IMR-90 (cell line): ENCODE results near the gene CWH43. TPM values are rescaled to one million over a fixed set of nuclear protein-coding genes. Genes with fewer than 3 reads are reported as not detected.

Experiments
- ATAC-seq: fragments of 200-7000 bp; cut with Tn5 transposase; 2 replicates; pipeline ENCODE4 v1.9.1; 2020; ENCODE audit warnings: low read depth, mild to moderate bottlenecking, moderate library complexity
- BruUV-seq: library from RNA; stranded (reverse); fragments of 400-500 nt; replicated peaks from 2 replicates; lab custom pipeline; 2021; lab: Mats Ljungman, UMichigan
- CTCF ChIA-PET: fragments of 300-600 bp; formaldehyde crosslinking; extraction: SDS; loops from one replicate; lab custom pipeline; 2021; ENCODE audit warnings: antibody characterized with exemption; lab: Yijun Ruan, JAX
- POLR2A ChIA-PET: fragments of 300-600 bp; sonication (Branson Sonifier 250); formaldehyde crosslinking; loops from one replicate; lab custom pipeline; 2022; ENCODE audit warnings: antibody characterized with exemption; ENCODE audit not compliant: unreplicated experiment; lab: Charles Lee
- DNase-seq: peaks from one replicate; pipeline ENCODE4 v3.0.0; 2013
- H2AFZ ChIP-seq: replicated peaks from 2 replicates; pipeline ENCODE3; 2013; ENCODE audit warnings: low read length, mild to moderate bottlenecking; ENCODE audit not compliant: poor library complexity
- H2AK5ac ChIP-seq: 2 replicates; pipeline ENCODE4 v1.6.1; 2013; ENCODE audit warnings: low read depth, low read length, inconsistent platforms
- H2AK9ac ChIP-seq: replicated peaks from 2 replicates; pipeline ENCODE3; 2013; ENCODE audit warnings: mild to moderate bottlenecking, low read depth, low read length, moderate library complexity; ENCODE audit not compliant: poor library complexity
- H2BK120ac ChIP-seq: 2 replicates; pipeline ENCODE4 v1.6.1; 2013; ENCODE audit warnings: low read depth, low read length, inconsistent platforms
- H2BK15ac ChIP-seq: 3 replicates; pipeline ENCODE4 v1.6.1; 2013; ENCODE audit warnings: low read depth, low read length, inconsistent platforms
- H2BK20ac ChIP-seq: 2 replicates; pipeline ENCODE4 v1.6.1; 2013; ENCODE audit warnings: low read depth, mild to moderate bottlenecking, inconsistent platforms, low read length, moderate library complexity
- H2BK5ac ChIP-seq: 2 replicates; pipeline ENCODE4 v1.6.1; 2013; ENCODE audit warnings: mild to moderate bottlenecking, low read depth, low read length, inconsistent platforms; ENCODE audit not compliant: poor library complexity, severe bottlenecking
- H3K14ac ChIP-seq: replicated peaks from 2 replicates; pipeline ENCODE4 v1.6.1; 2013; ENCODE audit warnings: low read depth, low read length, inconsistent platforms
- H3K18ac ChIP-seq: 2 replicates; pipeline ENCODE4 v1.6.1; 2013; ENCODE audit warnings: low read depth, low read length, control low read depth
- H3K23ac ChIP-seq: 2 replicates; pipeline ENCODE4 v1.6.1; 2013; ENCODE audit warnings: low read depth, low read length, inconsistent platforms
- H3K27ac ChIP-seq: 2 replicates; pipeline ENCODE4 v1.5.1; 2013; ENCODE audit warnings: mild to moderate bottlenecking, control low read depth, low read length; ENCODE audit not compliant: insufficient read depth
- H3K27me3 ChIP-seq: 2 replicates; pipeline ENCODE4 v1.6.1; 2013; ENCODE audit warnings: low read length; ENCODE audit not compliant: control insufficient read depth, insufficient read depth
- H3K36me3 ChIP-seq: 2 replicates; pipeline ENCODE4 v1.6.1; 2013; ENCODE audit warnings: low read length, mixed read lengths; ENCODE audit not compliant: control insufficient read depth, insufficient read depth
- H3K4ac ChIP-seq: 2 replicates; pipeline ENCODE4 v1.6.1; 2013; ENCODE audit warnings: low read depth, low read length, inconsistent platforms
- H3K4me1 ChIP-seq: 2 replicates; pipeline ENCODE4 v1.6.1; 2013; ENCODE audit warnings: low read length, mixed read lengths; ENCODE audit not compliant: control insufficient read depth, insufficient read depth
- H3K4me2 ChIP-seq: 2 replicates; pipeline ENCODE4 v1.6.1; 2013; ENCODE audit warnings: low read depth, mild to moderate bottlenecking, control low read depth, low read length, moderate library complexity
- H3K4me3 ChIP-seq: 2 replicates; pipeline ENCODE4 v1.5.1; 2013; ENCODE audit warnings: low read depth, mild to moderate bottlenecking, control low read depth, low read length, moderate library complexity; ENCODE audit not compliant: insufficient read depth
- H3K56ac ChIP-seq: 2 replicates; pipeline ENCODE4 v1.6.1; 2013; ENCODE audit warnings: low read length, inconsistent platforms; ENCODE audit not compliant: insufficient read depth; ENCODE audit errors: extremely low read depth
- H3K79me1 ChIP-seq, 2 experiments: 2 replicates each; pipeline ENCODE4 v1.6.1; 2013; ENCODE audit warnings: low read length in 2 of 2, inconsistent platforms in 1 of 2, low read depth in 1 of 2
- H3K9ac ChIP-seq: 2 replicates; pipeline ENCODE4 v1.6.1; 2013; ENCODE audit warnings: low read depth, low read length, control low read depth
- H3K9me1 ChIP-seq: 2 replicates; pipeline ENCODE4 v1.6.1; 2013; ENCODE audit warnings: low read length, inconsistent platforms; ENCODE audit not compliant: insufficient read depth
- H3K9me3 ChIP-seq: 2 replicates; pipeline ENCODE4 v1.6.1; 2013; ENCODE audit warnings: low read length; ENCODE audit not compliant: control insufficient read depth, insufficient read depth
- H4K20me1 ChIP-seq: 2 replicates; pipeline ENCODE4 v1.6.1; 2013; ENCODE audit warnings: low read length, inconsistent platforms; ENCODE audit not compliant: insufficient read depth
- H4K5ac ChIP-seq: 2 replicates; pipeline ENCODE4 v1.6.1; 2013; ENCODE audit warnings: mild to moderate bottlenecking, low read depth, low read length, control low read depth
- H4K8ac ChIP-seq, 2 experiments: 2 replicates each; pipeline ENCODE4 v1.6.1; 2013; ENCODE audit warnings: low read depth in 2 of 2, low read length in 2 of 2, control low read depth in 1 of 2, inconsistent platforms in 1 of 2
- H4K91ac ChIP-seq: 2 replicates; pipeline ENCODE4 v1.6.1; 2013; ENCODE audit warnings: low read depth, low read length, inconsistent platforms; ENCODE audit not compliant: insufficient read depth
- CTCF ChIP-seq: conservative IDR thresholded peaks from 2 replicates; pipeline ENCODE4 v1.5.1; 2012; ENCODE audit warnings: mild to moderate bottlenecking, low read depth, low read length, improper control_type of control experiment
- ELK1 ChIP-seq: fragments of 150-350 bp; IDR thresholded peaks from 2 replicates; pipeline ENCODE4 v1.6.1; 2016; ENCODE audit warnings: low read depth, mild to moderate bottlenecking, low read length, moderate library complexity, borderline replicate concordance
- MAFK ChIP-seq: IDR thresholded peaks from 2 replicates; pipeline ENCODE4 v1.6.1; 2012; ENCODE audit warnings: low read depth, low read length, improper control_type of control experiment
- MAZ ChIP-seq: IDR thresholded peaks from 2 replicates; pipeline ENCODE4 v1.6.1; 2012; ENCODE audit warnings: low read depth, mild to moderate bottlenecking, low read length, improper control_type of control experiment, moderate library complexity, borderline replicate concordance
- MXI1 ChIP-seq: IDR thresholded peaks from 2 replicates; pipeline ENCODE4 v1.6.1; 2012; ENCODE audit warnings: low read depth, mild to moderate bottlenecking, low read length, moderate library complexity, borderline replicate concordance
- POLR2A ChIP-seq: IDR thresholded peaks from 2 replicates; pipeline ENCODE4 v1.6.1; 2012; ENCODE audit warnings: mild to moderate bottlenecking, low read depth, low read length
- RAD21 ChIP-seq: IDR thresholded peaks from 2 replicates; pipeline ENCODE4 v1.6.1; 2012; ENCODE audit warnings: low read length, improper control_type of control experiment
- RFX5 ChIP-seq: IDR thresholded peaks from 2 replicates; pipeline ENCODE4 v1.8.0; 2012; ENCODE audit warnings: low read depth, mild to moderate bottlenecking, low read length, moderate library complexity
- WGBS, 2 experiments: methylation state at CpG; one replicate each; pipeline versions ENCODE4 v1.1.5 to v1.1.7; 2013; ENCODE audit warnings: missing lambda C conversion rate in 2 of 2; ENCODE audit not compliant: insufficient read length in 1 of 2; ENCODE audit errors: extremely low coverage in 2 of 2; 5-methylcytosine and 5-hydroxymethylcytosine counted together
- dilution Hi-C: fragments of 300-500 bp; cut with HindIII; formaldehyde crosslinking; loops from one replicate; pipeline ENCODE4 v1.14.3; 2018; ENCODE audit warnings: low sequenced_read_pairs; ENCODE audit not compliant: unreplicated experiment
- in situ Hi-C: fragments of 300-500 bp; cut with MboI; formaldehyde crosslinking; loops from 3 replicates; pipeline ENCODE4 v1.14.3; 2019; ENCODE audit warnings: low sequenced_read_pairs, inconsistent platforms, mixed read lengths
- intact Hi-C: fragments of 100-400 bp; cut with micrococcal nuclease; formaldehyde crosslinking; loops from 2 replicates; pipeline ENCODE4 v1.10.0; 2022
- polyA plus RNA-seq, 3 experiments: library from polyadenylated mRNA; depleted of rRNA; stranded (reverse); fragments of >200 nt; gene quantifications; 2 replicates each; pipeline ENCODE4 v1.2.3, GENCODE V29; 2012; ENCODE audit warnings: low replicate concordance in 1 of 3
- total RNA-seq: library from RNA; depleted of rRNA; stranded (reverse); fragments of >200 nt; gene quantifications from 2 replicates; pipeline ENCODE4 v1.2.3, GENCODE V29; 2012

Gene CWH43
- total and polyA plus RNA-seq, 2 of the 4 experiments (the other 2 are of a cell fraction) = not detected

GRCh38 chr4:49036528-49036927, 50.5 kb downstream of the CWH43 start:
- Histone ChIP-seq H3K9me1 (no peaks in the 10 kb centered on the region), H4K91ac (no peak overlapping the region), H2BK15ac (no peak overlapping the region), H3K4me3 (no peak overlapping the region), H3K18ac (no peak overlapping the region), H2AK5ac (no peak overlapping the region), H3K4me2 (no peak overlapping the region), H3K27me3 (no peaks in the 10 kb centered on the region), H4K20me1 (no peaks in the 10 kb centered on the region), H2BK5ac (no peak overlapping the region), H3K56ac (no peak overlapping the region), H3K4ac (no peak overlapping the region), H3K9me3 (no peaks in the 10 kb centered on the region), H2BK20ac (no peak overlapping the region), H4K5ac (no peak overlapping the region), H2AK9ac (no peak overlapping the region), H3K23ac (no peak overlapping the region), H2BK120ac (no peak overlapping the region), H3K79me1 (no peaks in the 10 kb centered on the region), H3K36me3 (no peaks in the 10 kb centered on the region), H2AFZ (no peak overlapping the region), H3K27ac (no peak overlapping the region), H3K14ac (no peak overlapping the region), H4K8ac (no peak overlapping the region), H3K9ac (no peak overlapping the region), H3K4me1 (no peaks in the 10 kb centered on the region)
- ChIA-PET CTCF (no interaction called here), POLR2A (no interaction called here)
- TF ChIP-seq CTCF = no peak
- TF ChIP-seq MAFK = no peak
- TF ChIP-seq ELK1 = no peak
- TF ChIP-seq RAD21 = no peak
- no peak for TF ChIP-seq MXI1
- TF ChIP-seq RFX5 = no peak
- TF ChIP-seq MAZ = no peak
- no peak for TF ChIP-seq POLR2A
- no TSS peak for BruUV-seq
- WGBS, 2 experiments = no CpG with 5 or more reads among the region's 3 CpGs
- in situ Hi-C loops = no loop called here
- dilution Hi-C loops = no loop called here
- DNase-seq (no peak), ATAC-seq (no peak)
- intact Hi-C loops = no loop called here
